Ovary (tissue), 9 donors: Measurements from ENCODE around the gene RNF112. TPM values are rescaled to one million over a fixed set of nuclear protein-coding genes. Genes with fewer than 3 reads are reported as not detected.
"Not testable (repeated sequence)": the region's sequence is repeated elsewhere in the genome, so short reads cannot be mapped to it uniquely, and the experiment has no call there.

Experiments used
- DNase-seq, 5 donors: peaks; one replicate each; pipeline ENCODE4 v3.0.0-alpha.2; 2019 to 2020
- H3K27ac ChIP-seq, 2 donors: fragments of 200-600 bp; one replicate each; pipeline versions ENCODE4 v1.5.1 to v1.8.0; 2019 to 2022
- H3K27me3 ChIP-seq: fragments of 200-600 bp; one replicate; pipeline ENCODE4 v1.8.0; 2022
- H3K36me3 ChIP-seq: fragments of 200-600 bp; sonication (generic); one replicate; pipeline ENCODE4 v1.5.1; 2019
- H3K4me1 ChIP-seq: one replicate; pipeline ENCODE4 v1.8.1; 2013; ENCODE audit warnings: mild to moderate bottlenecking, moderate library complexity; ENCODE audit not compliant: insufficient read depth
- H3K4me3 ChIP-seq: fragments of 200-600 bp; sonication (generic); one replicate; pipeline ENCODE4 v1.5.1; 2017
- H3K9me3 ChIP-seq, 2 donors: fragments of 200-600 bp in 1 of 2; sonication (generic) in 1 of 2; one replicate each; pipeline versions ENCODE4 v1.5.1 to v1.8.1; 2013 to 2019; ENCODE audit warnings: mild to moderate bottlenecking in 1 of 2, moderate library complexity in 1 of 2
- EP300 ChIP-seq: sonication (generic); formaldehyde crosslinking; IDR thresholded peaks from one replicate; pipeline ENCODE4 v1.6.1; 2017; ENCODE audit warnings: antibody characterized with exemption
- POLR2A ChIP-seq: fragments of 450-650 bp; IDR thresholded peaks from one replicate; pipeline ENCODE4 v1.6.1; 2017; ENCODE audit warnings: antibody characterized with exemption, mild to moderate bottlenecking, moderate library complexity
- WGBS, 3 donors: extraction: QIAGEN DNeasy Blood & Tissue Kit in 1 of 3; methylation state at CpG; one replicate each; pipeline versions ENCODE4 v1.1.5 to v1.1.7; 2013 to 2017; 5-methylcytosine and 5-hydroxymethylcytosine counted together
- intact Hi-C, 4 donors: fragments of 100-400 bp; cut with DNase I; formaldehyde crosslinking; loops; one replicate each; pipeline versions ENCODE4 v1.11.0 to v1.15.1; 2022 to 2023
- polyA plus RNA-seq, 2 donors: library from polyadenylated mRNA; stranded (reverse); fragments of 200-250 nt in 1 of 2; fragments of 350-450 nt in 1 of 2; fragmentation: Illumina TruSeq in 1 of 2; extraction: RNeasy Lipid Tissue Mini Kit (QIAGEN cat#74804) in 1 of 2; gene quantifications; one replicate each; pipeline ENCODE4 v1.2.3, GENCODE V29; 2013 to 2014
- total RNA-seq, 7 donors: library from RNA; depleted of rRNA in 2 of 7; stranded (reverse); fragments of >200 nt in 2 of 7; fragmentation: NEBNext Ultra II Directional in 3 of 7; extraction: Animal tissue kit (Norgen Biotek cat#: 25700) in 3 of 7; gene quantifications; one replicate each; pipeline versions ENCODE4 v1.1.0 to v1.2.4, GENCODE V29; 2016 to 2023
- TF ChIP-seq, protein P1 (sequence below), 3 donors: fragments of 450-650 bp in 2 of 3; fragments of 200-600 bp in 1 of 3; IDR thresholded peaks; one replicate each; pipeline versions ENCODE4 v1.5.1 to v1.8.0; 2016 to 2022; ENCODE audit warnings: antibody characterized with exemption in 3 of 3, mild to moderate bottlenecking in 1 of 3
- donor health status: DM: no; HTN: no; CAD: no; lungs with moderate emphysema.
- donor health status: DM: no; HTN: no; CAD: no.
- donor health status: Bipolar disorder and iron deficiency.
- donor health status: DM: yes; HTN: yes; CAD: no.
- donor health status: DM: no; HTN: no; CAD: no.
- donor health status: DM: yes; HTN: yes; CAD: no.

Gene RNF112
- total and polyA plus RNA-seq, 9 donors: 0.24 to 6.9 (median 1.6) TPM

DNA sequence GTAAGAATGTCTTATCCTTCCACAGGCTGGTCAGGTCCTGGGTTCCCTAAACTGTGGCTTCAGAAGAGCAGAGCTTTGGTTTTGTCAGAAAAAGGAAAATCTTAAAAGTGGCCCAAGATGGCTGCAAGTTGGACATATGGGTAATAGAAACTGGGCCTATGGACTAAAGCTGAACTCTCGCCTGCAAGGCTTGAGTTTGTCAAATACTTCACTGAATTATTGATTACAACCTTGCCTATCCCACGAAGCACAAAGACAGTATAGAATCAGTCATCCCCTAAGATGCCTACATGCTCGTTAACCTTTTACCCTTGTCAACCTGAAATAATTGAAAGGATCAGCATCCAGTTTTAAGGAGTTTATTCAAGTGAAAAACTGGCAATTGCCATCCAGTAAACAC is 20.7 kb downstream of the RNF112 start:
- Histone ChIP-seq H3K4me1 (no peaks in the 10 kb centered on the region), H3K9me3 (no peaks in the 10 kb centered on the region), H3K27me3 (no peaks in the 10 kb centered on the region), H3K27ac (no peak overlapping the region), H3K36me3 (no peaks in the 10 kb centered on the region), H3K4me3 (no peak overlapping the region)
- intact Hi-C loops: no loop called here
- DNase-seq: no peak
- WGBS, 3 donors: 80 to 87% (median 81%) methylated on average over 3 of the region's 3 CpGs
- TF ChIP-seq POLR2A (no peak), EP300 (no peak)
- TF ChIP-seq, protein P1, sequence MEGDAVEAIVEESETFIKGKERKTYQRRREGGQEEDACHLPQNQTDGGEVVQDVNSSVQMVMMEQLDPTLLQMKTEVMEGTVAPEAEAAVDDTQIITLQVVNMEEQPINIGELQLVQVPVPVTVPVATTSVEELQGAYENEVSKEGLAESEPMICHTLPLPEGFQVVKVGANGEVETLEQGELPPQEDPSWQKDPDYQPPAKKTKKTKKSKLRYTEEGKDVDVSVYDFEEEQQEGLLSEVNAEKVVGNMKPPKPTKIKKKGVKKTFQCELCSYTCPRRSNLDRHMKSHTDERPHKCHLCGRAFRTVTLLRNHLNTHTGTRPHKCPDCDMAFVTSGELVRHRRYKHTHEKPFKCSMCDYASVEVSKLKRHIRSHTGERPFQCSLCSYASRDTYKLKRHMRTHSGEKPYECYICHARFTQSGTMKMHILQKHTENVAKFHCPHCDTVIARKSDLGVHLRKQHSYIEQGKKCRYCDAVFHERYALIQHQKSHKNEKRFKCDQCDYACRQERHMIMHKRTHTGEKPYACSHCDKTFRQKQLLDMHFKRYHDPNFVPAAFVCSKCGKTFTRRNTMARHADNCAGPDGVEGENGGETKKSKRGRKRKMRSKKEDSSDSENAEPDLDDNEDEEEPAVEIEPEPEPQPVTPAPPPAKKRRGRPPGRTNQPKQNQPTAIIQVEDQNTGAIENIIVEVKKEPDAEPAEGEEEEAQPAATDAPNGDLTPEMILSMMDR (IDR thresholded peaks at IDR 0.05): no peak

DNA sequence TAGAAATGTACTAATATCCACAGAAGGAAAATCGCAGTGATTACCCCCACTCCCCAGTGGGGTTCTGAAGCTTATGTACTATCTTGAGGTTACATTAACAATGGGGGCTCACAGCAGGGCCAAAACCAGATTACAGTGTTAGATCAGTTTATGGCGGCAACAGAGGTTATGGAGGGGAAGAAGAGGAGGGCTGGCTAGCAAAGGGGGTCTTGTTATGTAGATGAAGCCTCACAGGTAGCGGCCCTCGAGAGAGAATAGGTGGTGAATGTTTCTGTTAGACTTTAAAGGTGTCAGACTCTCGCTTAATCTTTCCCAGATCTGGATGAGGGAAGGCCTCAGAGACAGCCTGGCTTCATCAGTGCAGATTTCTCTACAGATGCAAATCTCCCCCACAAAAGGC is 22.2 kb downstream of the RNF112 start:
- Histone ChIP-seq H3K9me3 (no peaks in the 10 kb centered on the region), H3K36me3 (no peaks in the 10 kb centered on the region), H3K4me1 (no peaks in the 10 kb centered on the region), H3K27me3 (no peaks in the 10 kb centered on the region), H3K27ac (no peak overlapping the region), H3K4me3 (no peak overlapping the region)
- intact Hi-C loops: no loop called here
- DNase-seq: no peak
- 87 to 90% (median 89%) methylated on average over 5 of the region's 5 CpGs for WGBS, 3 donors
- TF ChIP-seq EP300 (no peak), POLR2A (no peak)
- TF ChIP-seq, protein P1 (IDR thresholded peaks at IDR 0.05): no peak

DNA sequence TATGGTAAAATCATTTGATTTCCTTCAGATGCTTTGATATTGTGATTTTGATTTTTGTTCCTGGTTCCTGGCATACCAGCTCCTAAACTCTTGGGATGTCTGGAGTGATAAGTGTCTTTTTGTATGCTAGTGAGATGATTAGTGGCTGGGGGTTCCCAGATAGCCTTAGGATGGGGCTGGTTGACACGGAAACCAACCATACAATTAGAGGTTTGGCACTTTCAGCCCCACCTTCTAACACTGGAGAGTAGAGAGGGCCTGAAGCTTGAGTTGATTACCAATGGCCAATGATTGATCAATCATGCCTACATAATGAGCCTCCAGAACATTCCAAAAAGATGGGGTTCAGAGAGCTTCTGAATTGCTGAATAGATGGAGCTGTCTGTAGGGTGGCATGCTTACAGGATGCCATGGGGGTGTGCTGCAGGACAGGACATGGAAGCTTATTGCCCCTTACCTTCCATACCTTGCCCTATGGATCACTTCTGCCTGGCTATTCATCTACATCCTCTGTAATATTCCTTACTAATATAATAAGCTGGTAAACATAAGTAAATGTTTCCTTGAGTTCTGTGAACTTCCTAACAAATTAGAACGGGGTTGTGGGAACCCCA is 22.8 kb downstream of the RNF112 start:
- TF ChIP-seq EP300: no peak
- TF ChIP-seq, protein P1 (IDR thresholded peaks at IDR 0.05): no peak
- TF ChIP-seq POLR2A: no peak
- intact Hi-C loops: no loop called here
- WGBS, 3 donors: 86 to 91% (median 90%) methylated on average over 2 of the region's 2 CpGs
- Histone ChIP-seq H3K4me1 (no peaks in the 10 kb centered on the region), H3K27ac (no peak overlapping the region), H3K27me3 (no peaks in the 10 kb centered on the region), H3K9me3 (no peaks in the 10 kb centered on the region), H3K4me3 (no peak overlapping the region), H3K36me3 (no peaks in the 10 kb centered on the region)
- DNase-seq: no peak

DNA sequence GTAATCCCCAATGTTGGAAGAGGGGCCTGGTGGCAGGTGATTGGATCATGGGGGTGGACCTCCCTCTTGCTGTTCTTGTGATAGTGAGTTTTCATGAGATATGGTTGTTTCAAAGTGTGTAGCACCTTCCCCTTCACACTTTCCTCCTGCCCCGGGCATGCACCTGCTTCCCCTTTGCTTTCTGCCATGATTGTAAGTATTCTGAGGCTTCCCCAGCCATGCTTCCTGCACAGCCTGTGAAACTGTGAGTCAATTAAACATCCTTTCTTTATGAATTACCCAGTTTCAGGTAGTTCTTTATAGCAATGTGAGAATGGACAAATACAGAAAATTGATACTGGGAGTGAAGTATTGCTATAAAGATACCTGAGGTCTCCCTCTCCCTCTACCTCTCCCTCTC is 29.4 kb downstream of the RNF112 start:
- no peak for DNase-seq
- TF ChIP-seq, protein P1 (IDR thresholded peaks at IDR 0.05): no peak
- no peak for TF ChIP-seq POLR2A
- TF ChIP-seq EP300: no peak
- intact Hi-C loops: no loop called here
- H3K9me3 ChIP-seq: no peaks in the 10 kb centered on the region
- no peaks in the 10 kb centered on the region for H3K27me3 ChIP-seq
- H3K4me1 ChIP-seq: no peaks in the 10 kb centered on the region
- no peak overlapping the region for H3K4me3 ChIP-seq
- no peak overlapping the region for H3K27ac ChIP-seq
- 82 to 93% (median 85%) methylated on average over 1 of the region's 1 CpG for WGBS, 3 donors
- no peaks in the 10 kb centered on the region for H3K36me3 ChIP-seq

DNA sequence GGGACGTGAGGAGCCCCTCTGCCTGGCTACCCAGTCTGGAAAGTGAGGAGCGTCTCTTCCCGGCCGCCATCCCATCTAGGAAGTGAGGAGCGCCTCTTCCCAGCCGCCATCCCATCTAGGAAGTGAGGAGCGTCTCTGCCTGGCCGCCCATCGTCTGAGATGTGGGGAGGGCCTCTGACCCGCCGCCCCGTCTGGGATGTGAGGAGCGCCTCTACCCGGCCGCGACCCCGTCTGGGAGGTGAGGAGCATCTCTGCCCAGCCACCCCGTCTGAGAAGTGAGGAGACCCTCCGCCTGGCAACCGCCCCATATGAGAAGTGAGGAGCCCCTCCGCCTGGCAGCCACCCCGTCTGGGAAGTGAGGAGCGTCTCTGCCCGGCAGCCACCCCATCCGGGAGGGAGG is 30.3 kb downstream of the RNF112 start:
- H3K36me3 ChIP-seq, H3K9me3 ChIP-seq, intact Hi-C loops, H3K27me3 ChIP-seq, H3K27ac ChIP-seq, H3K4me1 ChIP-seq, H3K4me3 ChIP-seq, DNase-seq: not testable (repeated sequence)
- WGBS, 3 donors: 95 to 97% (median 96%) methylated on average over 17 to 21 of the region's 25 CpGs
